Activated CD8-positive, alpha-beta T cell treated with anti-CD3 and anti-CD28 coated beads for 36 hours (primary cell): ENCODE results near the gene TH. TPM values are rescaled to one million over a fixed set of nuclear protein-coding genes. Genes with fewer than 3 reads are reported as not detected.
"Not testable (repeated sequence)": the region's sequence is repeated elsewhere in the genome, so short reads cannot be mapped to it uniquely, and the experiment has no call there.

ENCODE experiments used
- ATAC-seq: fragments of 200-7000 bp; cut with Tn5 transposase; one replicate; pipeline ENCODE4 v1.10.0; 2021; ENCODE audit warnings: mild to moderate bottlenecking, moderate library complexity
- CTCF ChIA-PET: fragments of 350-600 bp; sonication (Branson Sonifier 250); formaldehyde crosslinking; loops from one replicate; lab custom pipeline; 2021; ENCODE audit warnings: antibody characterized with exemption; lab: Charles Lee
- POLR2A ChIA-PET: fragments of 350-600 bp; sonication (Branson Sonifier 250); formaldehyde crosslinking; loops from one replicate; lab custom pipeline; 2021; ENCODE audit warnings: antibody characterized with exemption; lab: Charles Lee
- DNase-seq: peaks from one replicate; pipeline ENCODE4 v3.0.0-alpha.2; 2020
- H3K27ac Mint-ChIP-seq: one replicate; pipeline ENCODE4 v1.8.0; 2021; ENCODE audit warnings: mild to moderate bottlenecking, mixed read lengths
- H3K27me3 Mint-ChIP-seq: one replicate; pipeline ENCODE4 v1.8.0; 2021; ENCODE audit warnings: mixed read lengths
- H3K36me3 Mint-ChIP-seq: one replicate; pipeline ENCODE4 v1.8.0; 2021; ENCODE audit warnings: low read depth, mixed read lengths
- H3K4me1 Mint-ChIP-seq: one replicate; pipeline ENCODE4 v1.8.0; 2021; ENCODE audit warnings: low read depth, mixed read lengths
- H3K4me3 Mint-ChIP-seq: one replicate; pipeline ENCODE4 v1.8.0; 2021; ENCODE audit warnings: mild to moderate bottlenecking, moderate library complexity, mixed read lengths
- H3K9me3 Mint-ChIP-seq: one replicate; pipeline ENCODE4 v1.8.0; 2021; ENCODE audit warnings: mixed read lengths
- intact Hi-C: fragments of 100-400 bp; cut with micrococcal nuclease; formaldehyde crosslinking; loops from one replicate; pipeline ENCODE4 v1.10.0; 2022
- total RNA-seq, 2 experiments: library from RNA; stranded (reverse); gene quantifications; one replicate each; pipeline ENCODE4 v1.2.3, GENCODE V29; 2021
- TF ChIP-seq, protein P1 (sequence below): fragments of 200-600 bp; IDR thresholded peaks from one replicate; pipeline ENCODE4 v1.8.0; 2022; ENCODE audit warnings: antibody characterized with exemption, mild to moderate bottlenecking

Gene TH
- total RNA-seq, 2 experiments from 2014 or later = not detected

DNA sequence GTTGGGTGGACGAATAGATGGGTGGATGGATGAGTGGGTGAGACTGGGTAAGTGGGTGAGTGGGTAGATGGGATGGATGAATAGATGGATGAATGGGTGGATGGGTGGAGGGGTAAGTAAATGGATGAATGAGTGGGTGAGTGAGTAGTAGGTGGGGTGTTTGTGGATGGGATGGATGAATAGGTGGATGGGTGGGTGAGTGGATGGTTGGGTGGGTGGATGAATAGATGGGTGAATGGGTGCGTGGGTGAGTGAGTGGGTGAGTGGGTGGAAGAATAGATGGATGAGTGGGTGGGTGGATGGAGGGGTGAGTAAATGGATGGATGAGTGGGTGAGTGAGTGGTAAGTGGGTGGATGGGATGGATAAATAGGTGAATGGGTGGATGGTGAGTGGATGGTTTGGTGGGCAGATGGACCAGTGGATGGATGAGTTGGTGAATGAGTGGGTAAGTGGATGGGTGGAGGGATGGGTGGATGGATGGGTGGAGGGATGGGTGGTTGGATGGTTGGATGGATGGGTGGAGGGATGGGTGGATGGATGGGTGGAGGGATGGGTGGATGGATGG lies 45.0 kb downstream of the TH start:
- no peak overlapping the region for H3K4me3 Mint-ChIP-seq
- ATAC-seq (no peak), DNase-seq (no peak)
- H3K27ac Mint-ChIP-seq = no peak overlapping the region
- TF ChIP-seq, protein P1, sequence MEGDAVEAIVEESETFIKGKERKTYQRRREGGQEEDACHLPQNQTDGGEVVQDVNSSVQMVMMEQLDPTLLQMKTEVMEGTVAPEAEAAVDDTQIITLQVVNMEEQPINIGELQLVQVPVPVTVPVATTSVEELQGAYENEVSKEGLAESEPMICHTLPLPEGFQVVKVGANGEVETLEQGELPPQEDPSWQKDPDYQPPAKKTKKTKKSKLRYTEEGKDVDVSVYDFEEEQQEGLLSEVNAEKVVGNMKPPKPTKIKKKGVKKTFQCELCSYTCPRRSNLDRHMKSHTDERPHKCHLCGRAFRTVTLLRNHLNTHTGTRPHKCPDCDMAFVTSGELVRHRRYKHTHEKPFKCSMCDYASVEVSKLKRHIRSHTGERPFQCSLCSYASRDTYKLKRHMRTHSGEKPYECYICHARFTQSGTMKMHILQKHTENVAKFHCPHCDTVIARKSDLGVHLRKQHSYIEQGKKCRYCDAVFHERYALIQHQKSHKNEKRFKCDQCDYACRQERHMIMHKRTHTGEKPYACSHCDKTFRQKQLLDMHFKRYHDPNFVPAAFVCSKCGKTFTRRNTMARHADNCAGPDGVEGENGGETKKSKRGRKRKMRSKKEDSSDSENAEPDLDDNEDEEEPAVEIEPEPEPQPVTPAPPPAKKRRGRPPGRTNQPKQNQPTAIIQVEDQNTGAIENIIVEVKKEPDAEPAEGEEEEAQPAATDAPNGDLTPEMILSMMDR = no peak
- CTCF ChIA-PET = no interaction called here
- POLR2A ChIA-PET = no interaction called here
- H3K4me1 Mint-ChIP-seq = no peaks in the 10 kb centered on the region
- H3K9me3 Mint-ChIP-seq = no peaks in the 10 kb centered on the region
- H3K27me3 Mint-ChIP-seq = peaks cover 12% of the 10 kb centered on the region
- no peaks in the 10 kb centered on the region for H3K36me3 Mint-ChIP-seq
- intact Hi-C loops = no loop called here

GRCh38 chr11:2124736-2125484 lies 46.7 kb downstream of the TH start:
- DNase-seq, H3K4me1 Mint-ChIP-seq, H3K36me3 Mint-ChIP-seq, H3K9me3 Mint-ChIP-seq, H3K27ac Mint-ChIP-seq, intact Hi-C loops, ATAC-seq, H3K4me3 Mint-ChIP-seq: not testable (repeated sequence)
- ChIA-PET POLR2A (interaction anchor here (0.8 kb wide), 1 partner anchor 47 kb away, joined by 3 read pairs; no protein-coding TSS in a partner anchor), CTCF (interaction anchor here (0.7 to 3.0 kb wide), 5 partner anchors 16 to 430 kb away, joined by 3 to 14 read pairs (median 4); no protein-coding TSS in a partner anchor)
- H3K27me3 Mint-ChIP-seq = peaks cover 11% of the 10 kb centered on the region

DNA sequence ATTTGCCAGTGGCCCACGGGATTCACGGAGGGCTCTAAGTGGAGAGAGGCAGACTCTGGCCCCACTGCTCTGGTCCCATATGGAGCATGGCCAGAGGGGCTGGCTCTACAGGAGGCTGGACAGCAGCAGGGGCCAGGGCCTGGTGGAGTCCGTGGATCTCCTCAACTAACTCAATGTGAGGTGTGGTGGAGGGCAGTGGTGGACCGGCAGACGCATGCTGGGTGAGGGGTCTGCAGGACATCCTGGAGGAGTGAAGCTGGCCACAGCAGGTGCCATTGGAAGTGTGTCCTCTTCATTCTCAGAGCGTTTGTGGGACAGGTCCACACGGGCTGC lies 48.0 kb downstream of the TH start:
- POLR2A ChIA-PET = no interaction called here
- intact Hi-C loops = no loop called here
- H3K27me3 Mint-ChIP-seq = peaks cover 14% of the 10 kb centered on the region
- H3K4me3 Mint-ChIP-seq = no peak overlapping the region
- DNase-seq = no peak
- H3K9me3 Mint-ChIP-seq = no peaks in the 10 kb centered on the region
- no peak overlapping the region for H3K27ac Mint-ChIP-seq
- no peak for ATAC-seq
- no peaks in the 10 kb centered on the region for H3K36me3 Mint-ChIP-seq
- H3K4me1 Mint-ChIP-seq = no peaks in the 10 kb centered on the region
- CTCF ChIA-PET = interaction anchor here (1.0 to 3.0 kb wide), 3 partner anchors 28 to 429 kb away, joined by 3 to 14 read pairs (median 3); no protein-coding TSS in a partner anchor
- TF ChIP-seq, protein P1 = no peak

DNA sequence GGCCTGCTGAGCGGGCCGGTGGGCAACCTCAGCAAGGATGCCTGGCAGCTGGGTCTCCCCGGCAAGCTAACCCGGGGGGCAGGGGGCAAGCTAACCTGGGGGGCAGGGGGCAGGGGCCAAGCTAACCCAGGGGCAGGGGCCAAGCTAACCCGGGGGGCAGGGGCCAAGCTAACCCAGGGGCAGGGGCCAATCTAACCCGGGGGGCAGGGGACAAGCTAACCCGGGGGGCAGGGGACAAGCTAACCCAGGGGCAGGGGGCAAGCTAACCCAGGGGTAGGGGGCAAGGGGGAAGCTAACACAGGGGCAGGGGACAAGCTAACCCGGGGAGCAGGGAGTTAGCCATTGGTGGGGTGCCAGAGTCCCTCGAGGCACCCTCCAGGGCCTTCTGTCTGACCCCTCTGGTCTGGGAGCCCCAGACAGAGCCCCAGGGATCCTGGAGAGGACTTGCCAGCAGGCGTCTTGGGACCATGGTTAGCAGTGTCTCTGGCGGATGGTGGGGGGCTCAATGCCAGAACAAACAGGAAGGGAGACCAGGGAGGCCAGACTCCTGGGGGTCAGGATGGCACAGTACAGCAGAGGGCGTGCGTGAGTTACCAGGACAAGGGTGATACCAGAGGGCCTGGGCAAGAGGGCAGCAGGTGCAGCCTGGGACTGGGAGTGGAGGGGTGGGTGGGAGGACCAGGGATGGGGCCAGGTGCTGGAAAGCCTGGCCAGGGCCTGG lies 48.5 kb downstream of the TH start:
- Mint-ChIP-seq H3K4me3 (no peak overlapping the region), H3K27ac (no peak overlapping the region)
- ATAC-seq = no peak

More for the DNA sequence above, 48.5 kb downstream of the TH start:
- intact Hi-C loops = no loop called here
- DNase-seq = no peak
- Mint-ChIP-seq H3K27me3 (peaks cover 17% of the 10 kb centered on the region), H3K9me3 (no peaks in the 10 kb centered on the region), H3K4me1 (no peaks in the 10 kb centered on the region), H3K36me3 (no peaks in the 10 kb centered on the region)
- ChIA-PET CTCF (interaction anchor here (1.2 to 3.0 kb wide), 2 partner anchors 28 to 30 kb away, joined by 3 to 14 read pairs; no protein-coding TSS in a partner anchor), POLR2A (no interaction called here)
- TF ChIP-seq, protein P1 = no peak
